Measurements from ENCODE around the gene THOC6.

DNA sequence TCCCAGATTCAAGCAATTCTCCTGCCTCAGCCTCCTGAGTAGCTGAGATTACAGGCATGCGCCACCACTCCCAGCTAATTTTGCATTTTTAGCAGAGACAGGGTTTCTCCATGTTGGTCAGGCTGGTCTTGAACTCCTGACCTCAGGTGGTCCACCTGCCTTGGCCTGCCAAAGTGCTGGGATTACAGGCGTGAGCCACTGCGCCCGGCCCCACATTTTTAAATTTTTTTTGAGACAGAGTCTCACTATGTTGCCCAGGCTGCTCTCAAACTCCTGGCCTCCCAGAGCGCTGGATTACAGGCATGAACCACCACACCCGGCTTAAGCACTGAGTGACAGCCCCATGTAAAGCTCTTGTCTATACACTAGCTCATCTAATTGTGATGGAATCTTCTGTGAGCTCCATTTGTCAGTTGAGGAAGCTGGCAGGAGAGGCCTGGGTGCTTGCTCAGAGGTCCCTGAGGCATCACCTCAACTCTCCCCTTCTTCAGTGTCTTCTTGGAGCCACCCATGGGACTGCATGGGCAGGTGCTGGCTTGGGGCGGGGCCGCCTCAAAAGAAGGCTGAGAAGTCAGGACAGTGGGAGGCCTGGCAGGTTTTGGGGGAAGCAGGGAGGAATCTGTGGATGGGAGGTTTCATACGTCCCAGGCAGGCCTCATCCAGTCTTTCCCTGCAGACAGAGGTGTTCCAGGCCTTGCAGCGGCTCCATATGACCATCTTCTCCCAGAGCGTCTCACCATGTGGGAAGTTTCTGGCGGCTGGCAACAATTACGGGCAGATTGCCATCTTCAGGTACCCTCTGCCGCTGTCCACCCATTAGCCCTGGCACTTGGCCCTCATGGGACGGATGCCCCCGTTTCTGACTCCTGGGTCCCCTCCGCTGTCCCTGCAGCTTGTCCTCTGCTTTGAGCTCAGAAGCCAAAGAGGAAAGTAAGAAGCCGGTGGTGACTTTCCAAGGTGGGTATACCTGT, 1.5 kb downstream of the THOC6 start:
- TF ChIP-seq ZC3H11A (IDR thresholded peaks at IDR 0.05) (no peak), MAZ (IDR thresholded peaks at IDR 0.05; ENCODE audit: borderline replicate concordance, low read depth, low read length) (no peak), EP300 (IDR thresholded peaks at IDR 0.05) (no peak)
- TF ChIP-seq, protein P1, sequence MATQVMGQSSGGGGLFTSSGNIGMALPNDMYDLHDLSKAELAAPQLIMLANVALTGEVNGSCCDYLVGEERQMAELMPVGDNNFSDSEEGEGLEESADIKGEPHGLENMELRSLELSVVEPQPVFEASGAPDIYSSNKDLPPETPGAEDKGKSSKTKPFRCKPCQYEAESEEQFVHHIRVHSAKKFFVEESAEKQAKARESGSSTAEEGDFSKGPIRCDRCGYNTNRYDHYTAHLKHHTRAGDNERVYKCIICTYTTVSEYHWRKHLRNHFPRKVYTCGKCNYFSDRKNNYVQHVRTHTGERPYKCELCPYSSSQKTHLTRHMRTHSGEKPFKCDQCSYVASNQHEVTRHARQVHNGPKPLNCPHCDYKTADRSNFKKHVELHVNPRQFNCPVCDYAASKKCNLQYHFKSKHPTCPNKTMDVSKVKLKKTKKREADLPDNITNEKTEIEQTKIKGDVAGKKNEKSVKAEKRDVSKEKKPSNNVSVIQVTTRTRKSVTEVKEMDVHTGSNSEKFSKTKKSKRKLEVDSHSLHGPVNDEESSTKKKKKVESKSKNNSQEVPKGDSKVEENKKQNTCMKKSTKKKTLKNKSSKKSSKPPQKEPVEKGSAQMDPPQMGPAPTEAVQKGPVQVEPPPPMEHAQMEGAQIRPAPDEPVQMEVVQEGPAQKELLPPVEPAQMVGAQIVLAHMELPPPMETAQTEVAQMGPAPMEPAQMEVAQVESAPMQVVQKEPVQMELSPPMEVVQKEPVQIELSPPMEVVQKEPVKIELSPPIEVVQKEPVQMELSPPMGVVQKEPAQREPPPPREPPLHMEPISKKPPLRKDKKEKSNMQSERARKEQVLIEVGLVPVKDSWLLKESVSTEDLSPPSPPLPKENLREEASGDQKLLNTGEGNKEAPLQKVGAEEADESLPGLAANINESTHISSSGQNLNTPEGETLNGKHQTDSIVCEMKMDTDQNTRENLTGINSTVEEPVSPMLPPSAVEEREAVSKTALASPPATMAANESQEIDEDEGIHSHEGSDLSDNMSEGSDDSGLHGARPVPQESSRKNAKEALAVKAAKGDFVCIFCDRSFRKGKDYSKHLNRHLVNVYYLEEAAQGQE (IDR thresholded peaks at IDR 0.05) = no peak
- TF ChIP-seq, protein P2, sequence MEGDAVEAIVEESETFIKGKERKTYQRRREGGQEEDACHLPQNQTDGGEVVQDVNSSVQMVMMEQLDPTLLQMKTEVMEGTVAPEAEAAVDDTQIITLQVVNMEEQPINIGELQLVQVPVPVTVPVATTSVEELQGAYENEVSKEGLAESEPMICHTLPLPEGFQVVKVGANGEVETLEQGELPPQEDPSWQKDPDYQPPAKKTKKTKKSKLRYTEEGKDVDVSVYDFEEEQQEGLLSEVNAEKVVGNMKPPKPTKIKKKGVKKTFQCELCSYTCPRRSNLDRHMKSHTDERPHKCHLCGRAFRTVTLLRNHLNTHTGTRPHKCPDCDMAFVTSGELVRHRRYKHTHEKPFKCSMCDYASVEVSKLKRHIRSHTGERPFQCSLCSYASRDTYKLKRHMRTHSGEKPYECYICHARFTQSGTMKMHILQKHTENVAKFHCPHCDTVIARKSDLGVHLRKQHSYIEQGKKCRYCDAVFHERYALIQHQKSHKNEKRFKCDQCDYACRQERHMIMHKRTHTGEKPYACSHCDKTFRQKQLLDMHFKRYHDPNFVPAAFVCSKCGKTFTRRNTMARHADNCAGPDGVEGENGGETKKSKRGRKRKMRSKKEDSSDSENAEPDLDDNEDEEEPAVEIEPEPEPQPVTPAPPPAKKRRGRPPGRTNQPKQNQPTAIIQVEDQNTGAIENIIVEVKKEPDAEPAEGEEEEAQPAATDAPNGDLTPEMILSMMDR (IDR thresholded peaks at IDR 0.05) = no peak
